Thoracic aorta (tissue), 2 donors: ENCODE data around the gene SHQ1. TPM values are rescaled to one million over a fixed set of nuclear protein-coding genes. Genes with fewer than 3 reads are reported as not detected.

Experiments
- ATAC-seq: fragments of 150-250 bp; one replicate; pipeline ENCODE4 v1.8.0; 2017; ENCODE audit warnings: low read depth; ENCODE audit not compliant: insufficient number of reproducible peaks, low FRiP score
- DNase-seq: peaks from one replicate; pipeline ENCODE4 v3.0.0-alpha.2; 2020; ENCODE audit warnings: low spot score
- H3K27ac ChIP-seq, 2 donors: fragments of 200-600 bp; sonication (generic); 1 replicate in 1 of 2; 2 replicates in 1 of 2; pipeline ENCODE4 v1.5.1; 2016; ENCODE audit warnings: mild to moderate bottlenecking in 2 of 2, moderate library complexity in 2 of 2
- H3K27me3 ChIP-seq: fragments of 200-600 bp; sonication (generic); replicated peaks from 2 replicates; pipeline ENCODE4 v1.6.0; 2016; ENCODE audit warnings: mild to moderate bottlenecking; ENCODE audit not compliant: insufficient read depth
- H3K36me3 ChIP-seq: fragments of 200-600 bp; sonication (generic); one replicate; pipeline ENCODE4 v1.5.1; 2016
- H3K4me1 ChIP-seq, 2 donors: fragments of 200-600 bp; sonication (generic); 1 replicate in 1 of 2; 2 replicates in 1 of 2; pipeline versions ENCODE4 v1.5.1 to v1.6.0; 2016; ENCODE audit warnings: low read depth in 2 of 2, mild to moderate bottlenecking in 1 of 2; ENCODE audit not compliant: control insufficient read depth in 1 of 2
- H3K4me3 ChIP-seq: fragments of 200-600 bp; sonication (generic); 2 replicates; pipeline ENCODE4 v1.5.1; 2016; ENCODE audit warnings: mild to moderate bottlenecking
- H3K9me3 ChIP-seq: fragments of 200-600 bp; sonication (generic); 2 replicates; pipeline ENCODE4 v1.5.1; 2016
- CTCF ChIP-seq: fragments of 200-600 bp; sonication (generic); IDR thresholded peaks from one replicate; pipeline ENCODE4 v1.5.1; 2019; ENCODE audit warnings: antibody characterized with exemption
- total RNA-seq, 2 donors: library from RNA; depleted of rRNA; stranded (reverse); fragments of >200 nt; gene quantifications; one replicate each; pipeline versions ENCODE4 v1.1.0 to v1.2.3, GENCODE V29; 2016

Gene SHQ1
- total RNA-seq, 2 donors from 2014 or later: 4.5 to 12.3 TPM

- peaks cover 12 to 20% of the 10 kb centered on the region in 2 donors for H3K4me1 ChIP-seq
- no peak for TF ChIP-seq CTCF
- peak overlapping the region; percentile 64 to 66 for H3K27ac ChIP-seq
- no peaks in the 10 kb centered on the region for H3K9me3 ChIP-seq
- peak; percentile 21 for ATAC-seq
- peak overlapping the region; percentile 93 for H3K4me3 ChIP-seq
- DNase-seq: no peak
- no peaks in the 10 kb centered on the region for H3K36me3 ChIP-seq
- no peaks in the 10 kb centered on the region for H3K27me3 ChIP-seq
These were observed 963 bp downstream of the SHQ1 start for GRCh38 chr3:72847282-72847681.

GRCh38 chr3:72846166-72846565, 2.1 kb downstream of the SHQ1 start:
- no peak for DNase-seq
- H3K4me3 ChIP-seq: no peak overlapping the region
- H3K27me3 ChIP-seq: no peaks in the 10 kb centered on the region
- no peak for TF ChIP-seq CTCF
- no peak overlapping the region for H3K27ac ChIP-seq
- peaks cover 12 to 20% of the 10 kb centered on the region in 2 donors for H3K4me1 ChIP-seq
- no peaks in the 10 kb centered on the region for H3K36me3 ChIP-seq
- no peak for ATAC-seq
- H3K9me3 ChIP-seq: no peaks in the 10 kb centered on the region

DNA sequence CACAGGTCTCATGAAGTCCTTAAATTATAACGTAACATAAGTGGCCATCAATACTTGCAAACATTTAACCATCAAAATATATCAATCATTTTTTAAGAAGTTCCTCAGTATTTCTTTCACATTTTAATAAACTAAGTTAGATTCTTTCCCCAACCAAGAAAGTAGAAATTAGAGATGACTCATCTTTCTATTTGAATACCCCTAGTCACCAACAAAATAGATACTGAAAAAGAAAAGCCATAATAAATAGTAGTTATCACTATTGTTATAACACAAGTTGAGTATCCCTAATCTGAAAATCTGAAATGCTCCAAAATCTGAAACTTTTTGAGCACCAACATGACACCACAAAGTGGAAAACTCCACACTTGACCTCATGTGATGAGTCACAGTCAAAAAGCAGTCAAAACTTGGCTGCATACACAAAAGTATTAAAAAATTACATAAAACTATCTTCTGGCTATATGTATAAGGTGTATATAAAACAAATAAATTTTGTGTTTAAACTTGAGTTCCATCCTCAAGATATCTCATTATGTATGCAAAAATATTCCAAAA, 3.7 kb downstream of the SHQ1 start:
- H3K4me1 ChIP-seq: peaks cover 12 to 20% of the 10 kb centered on the region in 2 donors
- ATAC-seq: no peak
- no peak for DNase-seq
- no peaks in the 10 kb centered on the region for H3K27me3 ChIP-seq
- TF ChIP-seq CTCF: no peak
- H3K9me3 ChIP-seq: no peaks in the 10 kb centered on the region
- no peak overlapping the region for H3K4me3 ChIP-seq
- no peak overlapping the region for H3K27ac ChIP-seq
- no peaks in the 10 kb centered on the region for H3K36me3 ChIP-seq

- no peak for DNase-seq
- no peak overlapping the region for H3K4me3 ChIP-seq
- no peak for TF ChIP-seq CTCF
- no peak overlapping the region for H3K27ac ChIP-seq
- no peaks in the 10 kb centered on the region for H3K27me3 ChIP-seq
- no peak for ATAC-seq
- no peaks in the 10 kb centered on the region for H3K36me3 ChIP-seq
- no peaks in the 10 kb centered on the region for H3K9me3 ChIP-seq
- H3K4me1 ChIP-seq: peaks cover 8 to 9% of the 10 kb centered on the region in 2 donors
These were observed 9.2 kb downstream of the SHQ1 start for GRCh38 chr3:72839057-72839456.

- Histone ChIP-seq H3K9me3 (no peaks in the 10 kb centered on the region), H3K27ac (no peak overlapping the region), H3K36me3 (no peaks in the 10 kb centered on the region), H3K4me1 (peaks cover 8 to 9% of the 10 kb centered on the region in 2 donors), H3K27me3 (no peaks in the 10 kb centered on the region), H3K4me3 (no peak overlapping the region)
- DNase-seq: peak; percentile 54
- ATAC-seq: peak; percentile 50
- peak; percentile 31 for TF ChIP-seq CTCF
These were observed 11.3 kb downstream of the SHQ1 start for GRCh38 chr3:72836923-72837322.
